HEK293 (cell line): ENCODE data around the gene ARHGAP27.

ENCODE experiments used
- GLI4 ChIP-seq: fragments of 450-650 bp; formaldehyde crosslinking; IDR thresholded peaks from 2 replicates; pipeline ENCODE4 v1.5.1; 2016; ENCODE audit warnings: missing biosample characterization, missing genetic modification characterization
- GLIS1 ChIP-seq: fragments of 450-650 bp; formaldehyde crosslinking; IDR thresholded peaks from 2 replicates; pipeline ENCODE4 v1.5.1; 2016; ENCODE audit warnings: missing biosample characterization, missing genetic modification characterization
- TCF7L2 ChIP-seq: IDR thresholded peaks from 2 replicates; pipeline ENCODE4 v1.6.1; 2011; ENCODE audit warnings: low read depth, mild to moderate bottlenecking, inconsistent platforms, low read length, moderate library complexity, borderline replicate concordance
- TRIM28 ChIP-seq: IDR thresholded peaks from 2 replicates; pipeline ENCODE4 v1.6.1; 2011; ENCODE audit warnings: low read length, control low read depth, borderline replicate concordance
- ZFP3 ChIP-seq: fragments of 450-650 bp; formaldehyde crosslinking; IDR thresholded peaks from 2 replicates; pipeline ENCODE4 v1.5.1; 2016; ENCODE audit warnings: low read depth, missing biosample characterization, missing genetic modification characterization
- ZNF112 ChIP-seq: fragments of 450-650 bp; formaldehyde crosslinking; IDR thresholded peaks from 2 replicates; pipeline ENCODE4 v1.5.0; 2017; ENCODE audit warnings: missing biosample characterization, missing genetic modification characterization
- ZNF121 ChIP-seq: fragments of 450-650 bp; formaldehyde crosslinking; IDR thresholded peaks from 2 replicates; pipeline ENCODE4 v1.5.1; 2016; ENCODE audit warnings: missing biosample characterization, missing genetic modification characterization
- ZNF155 ChIP-seq: fragments of 450-650 bp; formaldehyde crosslinking; IDR thresholded peaks from 2 replicates; pipeline ENCODE4 v1.5.1; 2016; ENCODE audit warnings: missing biosample characterization, missing genetic modification characterization
- ZNF169 ChIP-seq: fragments of 450-650 bp; formaldehyde crosslinking; IDR thresholded peaks from 2 replicates; pipeline ENCODE4 v1.5.1; 2016; ENCODE audit warnings: missing biosample characterization, missing genetic modification characterization
- ZNF202 ChIP-seq: fragments of 450-650 bp; formaldehyde crosslinking; IDR thresholded peaks from 2 replicates; pipeline ENCODE4 v1.5.1; 2016; ENCODE audit warnings: missing biosample characterization, missing genetic modification characterization, borderline replicate concordance
- ZNF214 ChIP-seq: fragments of 450-650 bp; formaldehyde crosslinking; IDR thresholded peaks from 2 replicates; pipeline ENCODE4 v1.5.1; 2017; ENCODE audit warnings: missing biosample characterization, mild to moderate bottlenecking, missing genetic modification characterization, borderline replicate concordance
- ZNF223 ChIP-seq: fragments of 450-650 bp; formaldehyde crosslinking; IDR thresholded peaks from 2 replicates; pipeline ENCODE4 v1.5.1; 2016; ENCODE audit warnings: missing biosample characterization, missing genetic modification characterization
- ZNF426 ChIP-seq: fragments of 450-650 bp; formaldehyde crosslinking; IDR thresholded peaks from 2 replicates; pipeline ENCODE4 v1.5.1; 2017; ENCODE audit warnings: missing biosample characterization, missing genetic modification characterization, mild to moderate bottlenecking, inconsistent platforms, moderate library complexity
- ZNF501 ChIP-seq: fragments of 450-650 bp; formaldehyde crosslinking; IDR thresholded peaks from 2 replicates; pipeline ENCODE4 v1.5.1; 2016; ENCODE audit warnings: missing biosample characterization, missing genetic modification characterization
- ZNF548 ChIP-seq: fragments of 450-650 bp; formaldehyde crosslinking; IDR thresholded peaks from 2 replicates; pipeline ENCODE4 v1.5.1; 2016; ENCODE audit warnings: missing biosample characterization, missing genetic modification characterization
- ZNF555 ChIP-seq: fragments of 450-650 bp; formaldehyde crosslinking; conservative IDR thresholded peaks from 2 replicates; pipeline ENCODE4 v1.5.1; 2017; ENCODE audit warnings: missing biosample characterization, mild to moderate bottlenecking, missing genetic modification characterization, inconsistent platforms
- ZNF629 ChIP-seq: fragments of 450-650 bp; formaldehyde crosslinking; IDR thresholded peaks from 2 replicates; pipeline ENCODE4 v1.5.1; 2017; ENCODE audit warnings: missing biosample characterization, missing genetic modification characterization
- ZNF670 ChIP-seq: fragments of 450-650 bp; formaldehyde crosslinking; IDR thresholded peaks from 2 replicates; pipeline ENCODE4 v1.5.1; 2016; ENCODE audit warnings: missing biosample characterization, missing genetic modification characterization, low read depth
- ZNF777 ChIP-seq: fragments of 450-650 bp; formaldehyde crosslinking; IDR thresholded peaks from 2 replicates; pipeline ENCODE4 v1.5.1; 2017; ENCODE audit warnings: missing biosample characterization, missing genetic modification characterization, borderline replicate concordance
- ZSCAN23 ChIP-seq: fragments of 450-650 bp; formaldehyde crosslinking; IDR thresholded peaks from 2 replicates; pipeline ENCODE4 v1.5.1; 2016; ENCODE audit warnings: missing biosample characterization, missing genetic modification characterization
- TF ChIP-seq, protein P1 (sequence below): fragments of 450-650 bp; formaldehyde crosslinking; IDR thresholded peaks from 2 replicates; pipeline ENCODE4 v1.5.1; 2016; ENCODE audit warnings: missing biosample characterization, missing genetic modification characterization
- TF ChIP-seq, protein P2 (sequence below): fragments of 450-650 bp; formaldehyde crosslinking; IDR thresholded peaks from 2 replicates; pipeline ENCODE4 v1.5.1; 2016; ENCODE audit warnings: missing biosample characterization, missing genetic modification characterization
- TF ChIP-seq, protein P3 (sequence below): fragments of 450-650 bp; formaldehyde crosslinking; IDR thresholded peaks from 2 replicates; pipeline ENCODE4 v1.5.1; 2016; ENCODE audit warnings: missing biosample characterization, missing genetic modification characterization
- TF ChIP-seq, protein P4 (sequence below): fragments of 450-650 bp; IDR thresholded peaks from 2 replicates; pipeline ENCODE4 v1.5.1; 2018; ENCODE audit warnings: missing biosample characterization, mild to moderate bottlenecking, missing genetic modification characterization
- TF ChIP-seq, protein P5 (sequence below): fragments of 450-650 bp; formaldehyde crosslinking; optimal IDR thresholded peaks from 2 replicates; pipeline ENCODE3; 2016; ENCODE audit warnings: missing biosample characterization, mild to moderate bottlenecking, missing genetic modification characterization
- TF ChIP-seq, protein P6 (sequence below): fragments of 450-650 bp; formaldehyde crosslinking; IDR thresholded peaks from 2 replicates; pipeline ENCODE4 v1.5.1; 2016; ENCODE audit warnings: missing biosample characterization, missing genetic modification characterization, borderline replicate concordance
- TF ChIP-seq, protein P7 (sequence below): fragments of 450-650 bp; formaldehyde crosslinking; IDR thresholded peaks from 2 replicates; pipeline ENCODE4 v1.5.1; 2016; ENCODE audit warnings: missing biosample characterization, missing genetic modification characterization

The ARHGAP27 gene

DNA sequence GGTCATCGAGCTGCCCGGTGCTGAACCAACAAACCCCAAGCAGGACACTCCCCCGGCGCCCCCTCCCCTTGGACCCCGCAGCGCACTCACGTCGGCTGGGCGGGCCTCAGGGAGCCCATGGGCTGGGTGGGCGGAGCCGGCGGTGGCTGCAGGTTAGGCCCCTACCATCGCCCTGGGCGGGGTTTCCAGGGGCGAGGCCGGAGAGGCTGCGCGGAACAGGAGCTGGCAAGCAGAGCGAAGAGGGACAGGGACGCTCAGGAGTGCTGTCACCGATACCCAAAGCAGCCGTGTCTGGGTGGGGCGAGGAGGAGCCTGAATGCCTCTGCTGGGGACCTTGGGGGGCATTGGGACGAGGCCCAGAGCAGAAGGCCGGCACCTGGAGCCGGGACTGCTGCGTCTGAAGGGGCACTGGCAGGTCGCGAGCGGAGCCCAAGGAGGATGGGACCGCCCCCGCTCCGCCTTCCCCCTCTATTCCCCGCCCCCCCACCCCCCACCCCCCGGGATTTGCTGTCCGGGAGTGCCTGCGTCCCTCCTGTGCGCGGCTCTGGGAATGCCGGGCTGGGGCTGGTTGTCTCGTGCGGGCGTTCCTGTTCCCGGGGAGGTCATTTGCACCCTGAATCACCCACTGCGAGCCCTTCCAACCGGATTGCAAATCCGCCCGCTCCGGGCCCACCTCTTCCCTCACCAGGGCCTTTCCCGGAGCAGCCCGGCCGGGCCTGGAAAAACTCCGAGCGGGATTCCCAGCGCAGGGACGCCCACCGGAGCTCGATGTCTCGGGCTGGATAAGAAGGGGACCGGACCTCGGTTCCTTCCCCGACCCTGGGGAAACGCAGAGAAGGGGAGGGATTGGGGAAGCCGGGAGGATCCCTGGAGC is 902 bp downstream of the ARHGAP27 start (continued):
- TF ChIP-seq ZNF548 (tag by site-specific recombination) (no peak), GLIS1 (peak; percentile 93), GLI4 (tag by site-specific recombination) (no peak), ZNF112 (tag by site-specific recombination) (no peak), ZNF670 (tag by site-specific recombination) (no peak), ZNF426 (tag by site-specific recombination) (no peak), ZSCAN23 (tag by site-specific recombination) (no peak), ZNF223 (tag by site-specific recombination) (no peak), TCF7L2 (no peak), TRIM28 (no peak), ZFP3 (tag by site-specific recombination) (no peak), ZNF555 (tag by site-specific recombination) (no peak), ZNF155 (no peak), ZNF777 (tag by site-specific recombination) (no peak), ZNF629 (no peak), ZNF214 (no peak), ZNF202 (tag by site-specific recombination) (no peak), ZNF501 (tag by site-specific recombination) (no peak), ZNF121 (no peak), ZNF169 (tag by site-specific recombination) (no peak)
- TF ChIP-seq, protein P1, sequence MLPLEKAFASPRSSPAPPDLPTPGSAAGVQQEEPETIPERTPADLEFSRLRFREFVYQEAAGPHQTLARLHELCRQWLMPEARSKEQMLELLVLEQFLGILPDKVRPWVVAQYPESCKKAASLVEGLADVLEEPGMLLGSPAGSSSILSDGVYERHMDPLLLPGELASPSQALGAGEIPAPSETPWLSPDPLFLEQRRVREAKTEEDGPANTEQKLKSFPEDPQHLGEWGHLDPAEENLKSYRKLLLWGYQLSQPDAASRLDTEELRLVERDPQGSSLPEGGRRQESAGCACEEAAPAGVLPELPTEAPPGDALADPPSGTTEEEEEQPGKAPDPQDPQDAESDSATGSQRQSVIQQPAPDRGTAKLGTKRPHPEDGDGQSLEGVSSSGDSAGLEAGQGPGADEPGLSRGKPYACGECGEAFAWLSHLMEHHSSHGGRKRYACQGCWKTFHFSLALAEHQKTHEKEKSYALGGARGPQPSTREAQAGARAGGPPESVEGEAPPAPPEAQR (tag by site-specific recombination) = no peak
- TF ChIP-seq, protein P2, sequence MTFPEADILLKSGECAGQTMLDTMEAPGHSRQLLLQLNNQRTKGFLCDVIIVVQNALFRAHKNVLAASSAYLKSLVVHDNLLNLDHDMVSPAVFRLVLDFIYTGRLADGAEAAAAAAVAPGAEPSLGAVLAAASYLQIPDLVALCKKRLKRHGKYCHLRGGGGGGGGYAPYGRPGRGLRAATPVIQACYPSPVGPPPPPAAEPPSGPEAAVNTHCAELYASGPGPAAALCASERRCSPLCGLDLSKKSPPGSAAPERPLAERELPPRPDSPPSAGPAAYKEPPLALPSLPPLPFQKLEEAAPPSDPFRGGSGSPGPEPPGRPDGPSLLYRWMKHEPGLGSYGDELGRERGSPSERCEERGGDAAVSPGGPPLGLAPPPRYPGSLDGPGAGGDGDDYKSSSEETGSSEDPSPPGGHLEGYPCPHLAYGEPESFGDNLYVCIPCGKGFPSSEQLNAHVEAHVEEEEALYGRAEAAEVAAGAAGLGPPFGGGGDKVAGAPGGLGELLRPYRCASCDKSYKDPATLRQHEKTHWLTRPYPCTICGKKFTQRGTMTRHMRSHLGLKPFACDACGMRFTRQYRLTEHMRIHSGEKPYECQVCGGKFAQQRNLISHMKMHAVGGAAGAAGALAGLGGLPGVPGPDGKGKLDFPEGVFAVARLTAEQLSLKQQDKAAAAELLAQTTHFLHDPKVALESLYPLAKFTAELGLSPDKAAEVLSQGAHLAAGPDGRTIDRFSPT (tag by site-specific recombination) = peak; percentile 79; the same call in 1 of the 2 replicates
- TF ChIP-seq, protein P3, sequence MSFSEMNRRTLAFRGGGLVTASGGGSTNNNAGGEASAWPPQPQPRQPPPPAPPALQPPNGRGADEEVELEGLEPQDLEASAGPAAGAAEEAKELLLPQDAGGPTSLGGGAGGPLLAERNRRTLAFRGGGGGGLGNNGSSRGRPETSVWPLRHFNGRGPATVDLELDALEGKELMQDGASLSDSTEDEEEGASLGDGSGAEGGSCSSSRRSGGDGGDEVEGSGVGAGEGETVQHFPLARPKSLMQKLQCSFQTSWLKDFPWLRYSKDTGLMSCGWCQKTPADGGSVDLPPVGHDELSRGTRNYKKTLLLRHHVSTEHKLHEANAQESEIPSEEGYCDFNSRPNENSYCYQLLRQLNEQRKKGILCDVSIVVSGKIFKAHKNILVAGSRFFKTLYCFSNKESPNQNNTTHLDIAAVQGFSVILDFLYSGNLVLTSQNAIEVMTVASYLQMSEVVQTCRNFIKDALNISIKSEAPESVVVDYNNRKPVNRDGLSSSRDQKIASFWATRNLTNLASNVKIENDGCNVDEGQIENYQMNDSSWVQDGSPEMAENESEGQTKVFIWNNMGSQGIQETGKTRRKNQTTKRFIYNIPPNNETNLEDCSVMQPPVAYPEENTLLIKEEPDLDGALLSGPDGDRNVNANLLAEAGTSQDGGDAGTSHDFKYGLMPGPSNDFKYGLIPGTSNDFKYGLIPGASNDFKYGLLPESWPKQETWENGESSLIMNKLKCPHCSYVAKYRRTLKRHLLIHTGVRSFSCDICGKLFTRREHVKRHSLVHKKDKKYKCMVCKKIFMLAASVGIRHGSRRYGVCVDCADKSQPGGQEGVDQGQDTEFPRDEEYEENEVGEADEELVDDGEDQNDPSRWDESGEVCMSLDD (tag by site-specific recombination) = peak; percentile 17; the same call in 1 of the 2 replicates
- TF ChIP-seq, protein P4, sequence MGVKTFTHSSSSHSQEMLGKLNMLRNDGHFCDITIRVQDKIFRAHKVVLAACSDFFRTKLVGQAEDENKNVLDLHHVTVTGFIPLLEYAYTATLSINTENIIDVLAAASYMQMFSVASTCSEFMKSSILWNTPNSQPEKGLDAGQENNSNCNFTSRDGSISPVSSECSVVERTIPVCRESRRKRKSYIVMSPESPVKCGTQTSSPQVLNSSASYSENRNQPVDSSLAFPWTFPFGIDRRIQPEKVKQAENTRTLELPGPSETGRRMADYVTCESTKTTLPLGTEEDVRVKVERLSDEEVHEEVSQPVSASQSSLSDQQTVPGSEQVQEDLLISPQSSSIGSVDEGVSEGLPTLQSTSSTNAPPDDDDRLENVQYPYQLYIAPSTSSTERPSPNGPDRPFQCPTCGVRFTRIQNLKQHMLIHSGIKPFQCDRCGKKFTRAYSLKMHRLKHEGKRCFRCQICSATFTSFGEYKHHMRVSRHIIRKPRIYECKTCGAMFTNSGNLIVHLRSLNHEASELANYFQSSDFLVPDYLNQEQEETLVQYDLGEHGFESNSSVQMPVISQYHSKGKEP (tag by site-specific recombination) = no peak
- TF ChIP-seq, protein P5, sequence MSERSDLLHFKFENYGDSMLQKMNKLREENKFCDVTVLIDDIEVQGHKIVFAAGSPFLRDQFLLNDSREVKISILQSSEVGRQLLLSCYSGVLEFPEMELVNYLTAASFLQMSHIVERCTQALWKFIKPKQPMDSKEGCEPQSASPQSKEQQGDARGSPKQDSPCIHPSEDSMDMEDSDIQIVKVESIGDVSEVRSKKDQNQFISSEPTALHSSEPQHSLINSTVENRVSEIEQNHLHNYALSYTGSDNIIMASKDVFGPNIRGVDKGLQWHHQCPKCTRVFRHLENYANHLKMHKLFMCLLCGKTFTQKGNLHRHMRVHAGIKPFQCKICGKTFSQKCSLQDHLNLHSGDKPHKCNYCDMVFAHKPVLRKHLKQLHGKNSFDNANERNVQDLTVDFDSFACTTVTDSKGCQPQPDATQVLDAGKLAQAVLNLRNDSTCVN (tag by site-specific recombination) = peak; percentile 51
- TF ChIP-seq, protein P6, sequence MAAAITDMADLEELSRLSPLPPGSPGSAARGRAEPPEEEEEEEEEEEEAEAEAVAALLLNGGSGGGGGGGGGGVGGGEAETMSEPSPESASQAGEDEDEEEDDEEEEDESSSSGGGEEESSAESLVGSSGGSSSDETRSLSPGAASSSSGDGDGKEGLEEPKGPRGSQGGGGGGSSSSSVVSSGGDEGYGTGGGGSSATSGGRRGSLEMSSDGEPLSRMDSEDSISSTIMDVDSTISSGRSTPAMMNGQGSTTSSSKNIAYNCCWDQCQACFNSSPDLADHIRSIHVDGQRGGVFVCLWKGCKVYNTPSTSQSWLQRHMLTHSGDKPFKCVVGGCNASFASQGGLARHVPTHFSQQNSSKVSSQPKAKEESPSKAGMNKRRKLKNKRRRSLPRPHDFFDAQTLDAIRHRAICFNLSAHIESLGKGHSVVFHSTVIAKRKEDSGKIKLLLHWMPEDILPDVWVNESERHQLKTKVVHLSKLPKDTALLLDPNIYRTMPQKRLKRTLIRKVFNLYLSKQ = no peak
- TF ChIP-seq, protein P7, sequence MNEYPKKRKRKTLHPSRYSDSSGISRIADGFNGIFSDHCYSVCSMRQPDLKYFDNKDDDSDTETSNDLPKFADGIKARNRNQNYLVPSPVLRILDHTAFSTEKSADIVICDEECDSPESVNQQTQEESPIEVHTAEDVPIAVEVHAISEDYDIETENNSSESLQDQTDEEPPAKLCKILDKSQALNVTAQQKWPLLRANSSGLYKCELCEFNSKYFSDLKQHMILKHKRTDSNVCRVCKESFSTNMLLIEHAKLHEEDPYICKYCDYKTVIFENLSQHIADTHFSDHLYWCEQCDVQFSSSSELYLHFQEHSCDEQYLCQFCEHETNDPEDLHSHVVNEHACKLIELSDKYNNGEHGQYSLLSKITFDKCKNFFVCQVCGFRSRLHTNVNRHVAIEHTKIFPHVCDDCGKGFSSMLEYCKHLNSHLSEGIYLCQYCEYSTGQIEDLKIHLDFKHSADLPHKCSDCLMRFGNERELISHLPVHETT (tag by site-specific recombination) = no peak
